Gastrocnemius medialis (tissue), 4 donors: ENCODE data around the gene DHRSX. TPM values are rescaled to one million over a fixed set of nuclear protein-coding genes. Genes with fewer than 3 reads are reported as not detected.
"Not testable (repeated sequence)": the region's sequence is repeated elsewhere in the genome, so short reads cannot be mapped to it uniquely, and the experiment has no call there.

Experiments used
- ATAC-seq, 2 donors: fragments of 150-250 bp; one replicate each; pipeline ENCODE4 v1.9.1; 2016
- DNase-seq, 2 donors: peaks; one replicate each; pipeline ENCODE4 v3.0.0-alpha.2; 2019
- H3K27ac ChIP-seq, 4 donors: fragments of 200-600 bp; sonication (generic); 1 replicate in 1 of 4; 2 replicates in 3 of 4; pipeline ENCODE4 v1.5.1; 2016 to 2018; ENCODE audit warnings: mild to moderate bottlenecking in 2 of 4, moderate library complexity in 1 of 4
- H3K27me3 ChIP-seq, 3 donors: fragments of 200-600 bp; sonication (generic) in 2 of 3; 1 replicate in 1 of 3; 2 replicates in 2 of 3; pipeline versions ENCODE4 v1.5.1 to v1.6.0; 2016 to 2019; ENCODE audit warnings: mild to moderate bottlenecking in 1 of 3, moderate library complexity in 1 of 3
- H3K36me3 ChIP-seq, 2 donors: fragments of 200-600 bp; sonication (generic) in 1 of 2; one replicate each; pipeline ENCODE4 v1.5.1; 2017 to 2018
- H3K4me1 ChIP-seq, 2 donors: fragments of 200-600 bp; sonication (generic) in 1 of 2; one replicate each; pipeline ENCODE4 v1.5.1; 2016 to 2017; ENCODE audit warnings: mild to moderate bottlenecking in 2 of 2
- H3K4me3 ChIP-seq, 4 donors: fragments of 200-600 bp; sonication (generic) in 3 of 4; 1 replicate in 1 of 4; 2 replicates in 3 of 4; pipeline ENCODE4 v1.5.1; 2016 to 2019; ENCODE audit warnings: mild to moderate bottlenecking in 2 of 4
- H3K9me3 ChIP-seq, 3 donors: fragments of 200-600 bp; sonication (generic) in 2 of 3; 1 replicate in 1 of 3; 2 replicates in 2 of 3; pipeline ENCODE4 v1.5.1; 2016 to 2019
- CTCF ChIP-seq, 5 experiments: fragments of 450-650 bp in 3 of 5; fragments of 200-600 bp in 2 of 5; sonication (generic) in 2 of 5; IDR thresholded peaks in 4 of 5; conservative IDR thresholded peaks in 1 of 5; 1 replicate in 4 of 5; 2 replicates in 1 of 5; pipeline ENCODE4 v1.5.1; 2016 to 2019; ENCODE audit warnings: antibody characterized with exemption in 5 of 5, mild to moderate bottlenecking in 3 of 5, moderate library complexity in 3 of 5
- POLR2A ChIP-seq, 2 donors: fragments of 450-650 bp; IDR thresholded peaks; one replicate each; pipeline ENCODE4 v1.6.1; 2017; ENCODE audit warnings: antibody characterized with exemption in 2 of 2, mild to moderate bottlenecking in 2 of 2, moderate library complexity in 2 of 2
- in situ Hi-C, 4 donors: fragments of 200-750 bp; cut with MboI; loops; one replicate each; pipeline versions ENCODE4 v1.15.0 to v1.8.0; 2017; ENCODE audit warnings: low sequenced_read_pairs in 4 of 4
- intact Hi-C: fragments of 100-400 bp; cut with DNase I; formaldehyde crosslinking; loops from one replicate; pipeline ENCODE4 v1.15.1; 2023; ENCODE audit warnings: low total_unique reads
- total RNA-seq, 4 donors: library from RNA; depleted of rRNA; stranded (reverse); fragments of >200 nt; gene quantifications; one replicate each; pipeline versions ENCODE4 v1.1.0 to v1.2.3, GENCODE V29; 2016

DHRSX gene
- total RNA-seq, 4 donors from 2014 or later: 9.8 to 31.1 (median 13.6) TPM

GRCh38 chrX:2521927-2522386 lies 21.2 kb upstream of the DHRSX start:
- no peaks in the 10 kb centered on the region for H3K36me3 ChIP-seq
- no peaks in the 10 kb centered on the region for H3K27me3 ChIP-seq
- no peak overlapping the region for H3K27ac ChIP-seq
- ATAC-seq: no peak
- intact Hi-C loops: no loop called here
- no peak for TF ChIP-seq POLR2A (IDR thresholded peaks at IDR 0.05)
- no peak for TF ChIP-seq CTCF (IDR thresholded peaks at IDR 0.05 in 4 of 5, conservative IDR thresholded peaks at IDR 0.05 in 1 of 5)
- H3K4me1 ChIP-seq: no peaks in the 10 kb centered on the region
- no peaks in the 10 kb centered on the region for H3K9me3 ChIP-seq
- no peak overlapping the region for H3K4me3 ChIP-seq
- DNase-seq: no peak
- in situ Hi-C loops: no loop called here

- Histone ChIP-seq H3K4me3 (no peak overlapping the region), H3K9me3 (no peaks in the 10 kb centered on the region), H3K4me1 (no peaks in the 10 kb centered on the region), H3K36me3 (no peaks in the 10 kb centered on the region), H3K27me3 (no peaks in the 10 kb centered on the region), H3K27ac (no peak overlapping the region)
- in situ Hi-C loops (no loop called here), intact Hi-C loops (no loop called here)
- TF ChIP-seq POLR2A (IDR thresholded peaks at IDR 0.05) (no peak), CTCF (IDR thresholded peaks at IDR 0.05 in 4 of 5, conservative IDR thresholded peaks at IDR 0.05 in 1 of 5) (no peak)
- ATAC-seq (no peak), DNase-seq (peak in 1 of 2 donors; percentile 26)
Observed at GRCh38 chrX:2521092-2521926, 20.5 kb upstream of the DHRSX start.

- Histone ChIP-seq H3K36me3 (no peaks in the 10 kb centered on the region), H3K4me3 (no peak overlapping the region), H3K9me3 (no peaks in the 10 kb centered on the region), H3K27ac (no peak overlapping the region), H3K27me3 (no peaks in the 10 kb centered on the region), H3K4me1 (no peaks in the 10 kb centered on the region)
- ATAC-seq (no peak), DNase-seq (no peak)
- in situ Hi-C loops (no loop called here), intact Hi-C loops (no loop called here)
- TF ChIP-seq POLR2A (IDR thresholded peaks at IDR 0.05) (no peak), CTCF (IDR thresholded peaks at IDR 0.05 in 4 of 5, conservative IDR thresholded peaks at IDR 0.05 in 1 of 5) (no peak)
Observed at GRCh38 chrX:2520539-2520938, 19.8 kb upstream of the DHRSX start.

GRCh38 chrX:2519638-2520037 lies 18.9 kb upstream of the DHRSX start:
- intact Hi-C loops, in situ Hi-C loops: not testable (repeated sequence)

GRCh38 chrX:2517055-2517454 lies 16.3 kb upstream of the DHRSX start:
- in situ Hi-C loops (no loop called here), intact Hi-C loops (no loop called here)
- H3K4me3 ChIP-seq: no peak overlapping the region
- H3K27me3 ChIP-seq: no peaks in the 10 kb centered on the region
- ATAC-seq (no peak), DNase-seq (no peak)
- TF ChIP-seq POLR2A (IDR thresholded peaks at IDR 0.05): no peak
- no peak for TF ChIP-seq CTCF (IDR thresholded peaks at IDR 0.05 in 4 of 5, conservative IDR thresholded peaks at IDR 0.05 in 1 of 5)
- H3K27ac ChIP-seq: no peak overlapping the region
- H3K4me1 ChIP-seq: no peaks in the 10 kb centered on the region
- no peaks in the 10 kb centered on the region for H3K9me3 ChIP-seq
- H3K36me3 ChIP-seq: no peaks in the 10 kb centered on the region

More at GRCh38 chrX:2519638-2520037, 18.9 kb upstream of the DHRSX start:
- not testable (repeated sequence) for H3K9me3 ChIP-seq, H3K4me3 ChIP-seq, H3K36me3 ChIP-seq, H3K4me1 ChIP-seq, ATAC-seq, DNase-seq, H3K27ac ChIP-seq, H3K27me3 ChIP-seq
